Measurements from ENCODE around the gene SDHA. TPM values are rescaled to one million over a fixed set of nuclear protein-coding genes. Genes with fewer than 3 reads are reported as not detected.
"Not testable (repeated sequence)": the region's sequence is repeated elsewhere in the genome, so short reads cannot be mapped to it uniquely, and the experiment has no call there.

SDHA gene
- total RNA-seq, 1 experiment from 2014 or later = 109 TPM

DNA sequence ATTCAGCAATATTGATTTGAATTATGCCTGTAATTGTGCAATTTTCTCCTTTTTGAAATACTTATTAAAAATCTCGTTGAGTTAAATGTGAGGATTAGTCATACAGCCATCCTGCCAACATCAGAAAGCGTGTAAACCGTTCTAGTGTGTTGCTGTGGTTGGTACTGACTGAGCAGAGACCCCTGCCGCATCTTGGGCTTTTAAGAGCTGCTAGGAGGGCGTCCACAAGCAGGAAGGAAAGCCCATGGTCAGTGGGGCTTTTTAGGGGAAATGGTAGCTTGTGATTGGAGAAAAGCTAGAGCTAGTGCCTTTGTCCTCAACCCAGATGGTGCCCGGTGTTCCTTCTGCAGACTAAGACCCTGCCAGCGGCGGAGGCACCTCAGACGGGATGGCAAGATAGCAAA, 1.3 kb downstream of the SDHA start:
- DNase-seq (ENCODE audit: low read depth) = peak; percentile 61

DNA sequence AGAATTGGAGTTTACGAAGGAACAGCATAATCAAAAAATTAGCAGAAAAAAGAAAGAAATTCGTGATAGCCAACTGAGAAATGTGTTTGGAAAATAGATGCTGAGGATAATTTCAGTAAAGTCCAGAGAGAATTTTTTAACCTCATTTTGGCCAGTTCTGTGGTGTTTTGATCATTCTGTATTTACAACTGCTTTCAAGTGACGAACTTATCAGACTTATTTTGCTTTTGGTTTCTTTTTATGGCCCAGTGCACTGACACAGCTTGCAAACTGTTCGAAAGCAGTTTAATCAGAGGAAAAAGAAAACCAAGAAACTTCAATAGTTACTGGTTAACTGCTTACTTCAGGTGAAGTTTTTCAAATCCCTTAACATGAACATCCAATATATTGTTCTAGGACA, 1.9 kb downstream of the SDHA start:
- no peak for DNase-seq (ENCODE audit: low read depth)

DNA sequence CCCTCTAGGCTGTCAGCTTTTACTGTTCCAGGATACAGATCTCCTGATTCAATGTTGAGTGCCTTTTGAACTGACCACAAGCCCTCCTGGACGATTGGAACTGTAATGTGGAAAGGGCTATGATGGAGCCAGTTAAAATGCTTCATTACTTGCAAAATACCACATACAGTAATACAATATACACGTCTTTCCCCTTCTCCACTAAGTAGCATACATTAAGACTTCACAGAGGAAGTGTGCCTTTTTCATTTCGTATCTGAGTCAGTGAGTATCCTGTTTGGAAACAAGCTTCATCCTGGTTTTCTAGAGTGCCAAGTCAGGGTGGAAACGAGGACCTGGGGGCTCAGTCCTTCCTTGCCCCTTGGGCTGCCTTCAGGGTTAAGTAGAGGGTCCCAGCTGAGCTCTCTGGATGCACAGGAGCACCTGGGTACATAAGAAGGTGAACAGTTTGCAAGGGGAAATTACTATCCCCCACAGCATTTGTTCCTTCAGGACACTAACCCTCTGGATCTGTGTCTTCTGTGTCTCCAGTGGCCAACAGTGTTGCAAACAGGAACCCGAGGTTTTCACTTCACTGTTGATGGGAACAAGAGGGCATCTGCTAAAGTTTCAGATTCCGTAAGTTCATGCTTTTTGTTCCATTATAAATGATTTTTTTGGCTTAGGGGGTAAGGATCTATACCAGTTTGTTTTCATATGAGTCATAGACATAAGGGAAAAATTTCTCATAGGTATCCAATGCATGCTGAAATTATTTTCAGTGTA, 5.0 kb downstream of the SDHA start:
- DNase-seq (ENCODE audit: low read depth) = not testable (repeated sequence)

DNA sequence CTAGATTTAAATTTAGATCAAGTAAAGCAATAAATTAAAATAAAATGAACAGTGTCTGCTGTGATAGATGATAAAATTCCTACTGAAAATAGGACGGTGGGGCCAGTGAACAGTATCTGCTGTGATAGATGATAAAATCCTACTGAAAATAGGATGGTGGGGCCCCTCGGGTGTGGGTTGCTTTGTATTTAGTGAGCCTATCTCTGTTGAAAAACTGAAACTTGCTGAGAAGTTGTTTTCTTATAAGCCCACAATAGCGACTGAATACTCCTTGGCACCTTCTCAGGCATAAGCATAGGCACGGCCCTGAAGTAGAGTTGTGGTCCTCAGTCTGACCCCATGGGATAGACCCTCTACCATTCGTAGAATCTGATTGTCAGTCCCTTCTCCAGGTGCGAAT, 5.7 kb downstream of the SDHA start:
- no peak for DNase-seq (ENCODE audit: low read depth)

DNA sequence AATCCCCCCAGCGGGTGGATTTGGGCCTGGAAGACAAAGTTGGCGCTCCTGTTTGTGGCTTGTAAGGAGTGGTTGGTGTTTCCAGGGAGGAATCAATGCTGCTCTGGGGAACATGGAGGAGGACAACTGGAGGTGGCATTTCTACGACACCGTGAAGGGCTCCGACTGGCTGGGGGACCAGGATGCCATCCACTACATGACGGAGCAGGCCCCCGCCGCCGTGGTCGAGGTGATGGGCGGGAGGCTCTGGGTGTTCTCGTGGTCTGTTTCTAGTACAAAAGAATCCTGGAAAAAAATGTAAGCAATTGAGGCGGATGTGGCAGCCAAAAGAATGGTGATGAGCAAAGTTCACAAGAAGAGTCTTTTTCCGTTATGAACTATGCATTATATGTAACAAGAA, 7.2 kb downstream of the SDHA start:
- no peak for DNase-seq (ENCODE audit: low read depth)

DNA sequence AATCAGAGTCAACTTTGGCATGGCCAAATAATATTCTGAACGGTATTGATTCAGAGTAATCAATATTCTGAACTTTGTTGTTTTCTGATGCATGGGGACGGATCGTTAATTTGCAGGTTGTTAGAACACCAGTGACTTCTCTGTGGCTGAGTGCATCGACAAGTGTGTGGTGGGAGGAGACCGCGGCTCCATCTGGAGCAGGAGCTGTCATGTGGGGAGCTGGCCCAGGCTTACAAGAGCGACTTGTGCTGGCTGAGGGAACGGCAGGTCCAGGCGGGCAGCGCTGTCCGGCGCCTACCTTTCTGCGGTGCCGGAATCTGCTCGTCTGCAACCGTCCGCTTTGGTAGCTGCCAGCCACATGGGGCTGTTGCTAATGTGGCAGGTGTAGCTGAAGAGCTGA, 9.3 kb downstream of the SDHA start:
- not testable (repeated sequence) for DNase-seq (ENCODE audit: low read depth)

DNA sequence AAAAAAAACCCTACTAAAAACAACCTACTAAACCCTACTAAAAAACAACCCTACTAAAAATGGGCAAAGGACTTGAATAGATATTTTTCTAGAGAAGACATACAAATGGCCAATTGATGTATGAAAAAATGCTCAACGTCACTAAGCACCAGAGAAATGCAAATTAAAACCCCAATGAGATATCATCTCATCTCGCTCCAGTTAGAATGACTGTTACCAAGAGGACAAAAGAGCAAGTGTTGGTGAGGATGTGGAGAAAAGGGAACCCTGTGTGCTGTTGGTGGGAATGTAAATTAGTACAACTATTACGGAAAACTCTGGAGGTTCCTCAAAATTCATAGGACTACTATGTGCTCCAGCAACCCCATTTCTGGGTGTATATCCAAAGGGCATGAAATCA, 10.8 kb downstream of the SDHA start:
- no peak for DNase-seq (ENCODE audit: low read depth)

DNA sequence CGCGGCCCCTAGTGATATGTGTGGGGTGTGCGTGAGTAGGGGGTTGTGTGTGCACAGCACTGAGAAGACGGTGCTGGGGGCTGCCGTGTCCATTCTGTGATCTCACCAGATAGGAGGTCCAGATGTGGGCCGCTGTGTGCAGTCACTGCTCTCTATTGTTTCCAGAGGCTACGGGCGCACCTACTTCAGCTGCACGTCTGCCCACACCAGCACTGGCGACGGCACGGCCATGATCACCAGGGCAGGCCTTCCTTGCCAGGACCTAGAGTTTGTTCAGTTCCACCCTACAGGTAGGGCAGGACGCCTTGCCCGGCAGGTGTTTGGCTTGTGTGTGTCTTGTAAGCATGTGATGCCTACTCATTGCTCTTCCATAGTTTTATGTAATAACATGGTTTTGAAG, 12.6 kb downstream of the SDHA start:
- no peak for DNase-seq (ENCODE audit: low read depth)

DNA sequence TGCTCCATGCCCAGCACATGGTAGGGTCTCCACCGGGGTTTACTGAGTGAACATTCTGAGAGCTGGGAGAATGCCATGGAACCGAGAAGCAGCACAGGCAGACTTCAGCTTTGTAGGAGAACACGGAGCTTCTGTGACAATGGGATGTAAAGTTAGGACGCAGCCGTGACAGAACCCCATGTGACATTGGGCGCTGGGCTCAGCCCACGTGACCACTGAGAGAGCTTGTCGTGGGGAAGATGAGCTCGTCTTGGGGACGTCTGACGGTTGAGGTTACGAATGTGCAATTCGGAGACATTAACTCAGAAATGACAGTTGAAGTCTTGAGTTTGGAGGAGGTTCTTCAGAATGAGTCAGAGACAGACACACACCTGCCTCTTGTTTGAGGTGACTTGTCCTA, 13.5 kb downstream of the SDHA start:
- no peak for DNase-seq (ENCODE audit: low read depth)

DNA sequence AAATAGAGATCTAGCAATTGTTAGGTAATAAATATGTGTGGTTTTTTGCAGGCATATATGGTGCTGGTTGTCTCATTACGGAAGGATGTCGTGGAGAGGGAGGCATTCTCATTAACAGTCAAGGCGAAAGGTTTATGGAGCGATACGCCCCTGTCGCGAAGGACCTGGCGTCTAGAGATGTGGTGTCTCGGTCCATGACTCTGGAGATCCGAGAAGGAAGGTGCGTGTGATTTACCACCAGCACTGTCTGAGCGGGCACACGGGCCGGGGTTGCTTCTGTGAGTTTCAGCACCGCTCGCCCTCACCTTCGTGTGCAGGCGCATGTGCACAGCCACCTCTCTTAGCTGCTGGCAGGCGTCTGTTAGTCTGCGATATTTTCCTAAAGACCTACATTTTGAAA, 15.3 kb downstream of the SDHA start:
- DNase-seq (ENCODE audit: low read depth) = not testable (repeated sequence)

DNA sequence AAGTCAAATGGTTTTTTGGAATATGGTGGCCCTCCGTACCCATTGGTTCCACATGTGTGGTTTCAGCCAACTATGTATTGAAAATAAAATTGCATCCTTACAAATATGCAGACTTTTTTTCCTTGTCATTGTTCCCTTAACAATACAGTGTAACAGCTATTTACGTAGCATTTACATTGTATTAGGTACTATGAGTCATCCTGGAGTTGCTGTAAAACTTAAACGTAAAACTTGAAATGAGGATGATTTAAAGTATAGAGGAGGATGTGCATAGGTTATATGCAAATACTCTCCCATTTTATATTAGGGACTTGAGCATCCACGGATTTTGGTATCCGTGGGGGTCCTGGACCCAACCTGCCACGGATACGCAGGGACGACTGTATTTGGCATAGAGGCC, 16.3 kb downstream of the SDHA start:
- no peak for DNase-seq (ENCODE audit: low read depth)

DNA sequence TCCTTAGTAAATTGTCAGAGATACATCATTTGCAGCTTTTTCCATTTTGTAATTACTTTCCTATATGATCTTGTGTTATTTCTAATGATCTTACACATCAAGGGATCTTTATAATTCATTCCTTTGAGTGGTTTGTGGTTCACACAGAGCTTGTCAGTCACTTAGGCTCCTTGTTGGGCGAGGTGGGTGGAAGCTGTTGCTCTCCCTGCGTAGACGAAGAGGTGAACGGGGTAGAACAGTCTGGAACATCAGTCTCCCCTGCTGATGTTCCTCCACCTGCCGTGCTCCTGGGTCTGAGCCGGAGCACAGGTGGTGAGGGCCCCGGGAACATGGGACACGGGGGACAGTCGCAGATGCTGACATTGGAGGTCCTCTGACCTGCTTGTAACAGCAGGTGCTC, 17.4 kb downstream of the SDHA start:
- not testable (repeated sequence) for DNase-seq (ENCODE audit: low read depth)

DNA sequence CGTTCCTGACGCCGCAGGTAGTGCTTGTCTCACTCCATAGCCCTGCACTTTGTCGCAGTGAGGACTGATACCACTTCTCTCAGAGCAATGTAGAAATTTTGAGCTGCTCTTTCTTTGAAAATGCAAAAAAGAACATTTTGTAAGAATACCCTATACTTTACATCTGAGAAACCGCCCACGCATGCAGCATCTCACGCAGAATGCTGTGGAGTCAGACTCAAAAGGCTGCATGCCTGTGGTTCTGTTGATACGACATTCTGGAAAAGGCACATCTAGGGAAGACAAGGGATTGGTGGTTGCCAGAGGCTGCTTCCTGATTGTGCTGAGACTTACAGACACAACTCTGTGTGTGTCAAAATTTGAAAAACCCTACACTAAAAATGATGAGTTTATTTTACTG, 19.8 kb downstream of the SDHA start:
- DNase-seq (ENCODE audit: low read depth) = not testable (repeated sequence)

DNA sequence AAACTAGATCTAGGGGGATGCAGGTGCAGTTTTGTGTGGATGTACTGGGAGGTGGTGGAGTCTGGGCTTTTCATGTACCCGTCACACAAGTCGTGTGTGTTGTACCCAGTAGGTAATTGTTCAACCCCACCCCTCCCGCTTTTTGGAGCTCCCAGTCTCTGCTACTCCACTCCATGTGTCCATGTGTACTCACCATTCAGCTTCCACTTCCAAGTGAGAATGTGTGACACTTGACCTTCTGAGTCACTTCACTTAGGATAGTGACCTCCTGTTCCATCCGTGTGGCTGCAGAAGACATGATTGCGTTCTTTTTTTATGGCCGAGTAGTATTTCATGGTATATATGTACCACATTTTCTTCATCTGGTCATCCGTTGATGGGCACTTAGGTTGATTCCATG, 22.4 kb downstream of the SDHA start:
- DNase-seq (ENCODE audit: low read depth) = not testable (repeated sequence)

DNA sequence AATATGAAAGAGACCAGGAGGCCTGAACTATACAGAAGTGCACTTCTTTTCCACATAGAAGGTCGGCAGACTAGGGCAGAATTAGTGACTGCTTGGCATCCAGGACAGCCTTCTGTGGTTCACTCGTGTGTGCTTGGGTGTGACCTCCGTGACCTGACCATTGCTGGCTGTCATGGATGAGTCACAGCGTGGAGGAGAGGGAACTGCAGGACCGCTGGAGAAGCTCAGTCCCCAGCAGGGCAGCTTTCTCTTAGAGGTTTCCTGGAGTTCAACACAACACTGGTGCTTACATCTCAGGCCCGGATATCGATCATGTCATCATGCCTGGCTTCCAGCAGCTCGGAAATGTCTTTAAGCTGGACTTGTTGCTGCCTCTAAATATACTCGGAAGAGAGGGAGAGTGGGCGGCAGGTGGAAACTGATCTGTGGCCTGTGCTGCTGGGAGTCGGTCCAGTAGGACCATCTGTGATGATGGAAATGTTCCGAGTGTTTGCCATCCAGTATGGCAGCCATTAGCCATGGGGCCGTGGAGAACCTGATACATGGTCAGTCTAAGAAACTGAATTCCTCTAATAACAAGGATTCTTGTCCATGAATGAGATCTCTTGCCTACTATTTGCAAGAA, 23.0 kb downstream of the SDHA start:
- peak; percentile 36 for DNase-seq (ENCODE audit: low read depth)

DNA sequence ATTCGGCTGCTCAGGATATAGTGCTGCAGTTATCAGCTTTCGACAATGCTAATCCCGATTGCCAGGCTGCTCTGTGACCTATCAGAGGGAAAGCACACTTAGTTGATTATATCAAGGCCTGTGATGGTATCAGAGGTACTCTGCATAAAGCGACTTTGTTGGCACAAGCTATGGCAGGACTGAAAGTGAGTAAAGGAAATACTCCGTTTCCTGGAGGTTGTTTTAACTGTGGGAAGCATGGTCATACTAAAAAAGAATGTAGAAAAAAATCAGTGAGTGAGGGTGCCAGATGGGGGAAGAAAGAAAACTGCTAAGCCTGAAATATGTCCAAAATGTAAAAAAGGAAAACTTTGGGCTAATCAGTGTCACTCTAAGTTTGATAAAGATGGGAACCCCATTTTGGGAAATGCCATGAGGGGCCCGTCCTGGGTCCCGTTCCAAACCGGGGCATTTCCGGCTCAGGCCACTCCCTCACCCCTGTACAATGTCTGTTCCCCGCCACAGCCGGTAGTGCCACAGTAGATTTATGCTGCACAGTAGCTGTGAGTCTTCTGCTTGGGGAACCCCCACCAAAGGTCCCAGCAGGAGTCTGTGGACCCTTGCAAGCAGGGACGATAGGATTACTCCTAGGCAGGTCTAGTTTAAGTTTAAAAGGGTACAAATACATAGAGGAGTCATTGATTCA, 25.7 kb downstream of the SDHA start:
- not testable (repeated sequence) for DNase-seq (ENCODE audit: low read depth)

DNA sequence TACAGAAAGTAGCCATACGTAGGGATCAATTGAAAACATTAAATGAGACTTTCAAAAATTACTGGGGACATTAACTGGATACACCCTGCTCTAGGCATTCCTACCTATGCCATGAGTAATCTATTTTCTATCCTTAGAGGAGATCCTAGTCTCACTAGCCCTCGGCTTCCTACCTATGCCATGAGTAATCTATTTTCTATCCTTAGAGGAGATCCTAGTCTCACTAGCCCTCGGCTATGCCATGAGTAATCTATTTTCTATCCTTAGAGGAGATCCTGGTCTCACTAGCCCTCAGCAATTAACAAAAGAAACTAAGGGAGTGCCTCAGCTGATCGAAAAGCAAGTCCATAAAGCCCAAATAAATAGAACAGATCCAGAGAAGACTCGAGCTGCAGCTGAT, 27.6 kb downstream of the SDHA start:
- DNase-seq (ENCODE audit: low read depth) = peak; percentile 40

DNA sequence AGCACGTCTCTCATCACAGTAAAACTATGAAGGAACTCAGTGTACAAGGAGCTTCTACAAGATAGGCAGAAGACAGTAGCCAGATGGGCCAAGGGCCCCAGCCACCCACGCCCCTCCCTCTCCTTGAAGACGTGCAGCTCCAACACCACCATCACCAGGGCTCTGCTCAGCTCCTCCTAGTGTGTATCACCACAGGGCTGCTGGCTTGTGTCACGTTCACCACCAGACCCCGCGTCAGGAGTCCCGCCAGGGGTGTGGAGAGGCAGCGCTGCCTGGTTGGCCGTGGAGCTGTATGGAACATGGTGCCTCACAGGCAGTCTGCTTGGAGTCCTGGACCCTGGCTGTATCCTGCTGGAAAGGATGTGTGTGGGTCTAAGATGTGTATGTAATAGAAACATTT, 32.3 kb downstream of the SDHA start:
- not testable (repeated sequence) for DNase-seq (ENCODE audit: low read depth)

DNA sequence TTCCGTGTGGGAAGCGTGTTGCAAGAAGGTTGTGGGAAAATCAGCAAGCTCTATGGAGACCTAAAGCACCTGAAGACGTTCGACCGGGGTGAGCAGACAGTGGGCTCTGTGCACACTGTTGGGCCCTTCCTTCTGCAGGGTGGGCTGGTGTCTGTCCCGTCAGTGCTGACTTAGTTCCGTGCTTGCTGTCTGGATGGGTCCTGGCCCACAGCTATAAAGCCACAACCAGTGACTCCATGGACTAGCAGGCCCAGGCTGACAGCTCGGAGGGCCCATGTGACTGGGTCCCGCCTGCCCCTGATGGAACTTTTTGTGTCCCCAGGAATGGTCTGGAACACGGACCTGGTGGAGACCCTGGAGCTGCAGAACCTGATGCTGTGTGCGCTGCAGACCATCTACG, 32.9 kb downstream of the SDHA start:
- DNase-seq (ENCODE audit: low read depth) = not testable (repeated sequence)

DNA sequence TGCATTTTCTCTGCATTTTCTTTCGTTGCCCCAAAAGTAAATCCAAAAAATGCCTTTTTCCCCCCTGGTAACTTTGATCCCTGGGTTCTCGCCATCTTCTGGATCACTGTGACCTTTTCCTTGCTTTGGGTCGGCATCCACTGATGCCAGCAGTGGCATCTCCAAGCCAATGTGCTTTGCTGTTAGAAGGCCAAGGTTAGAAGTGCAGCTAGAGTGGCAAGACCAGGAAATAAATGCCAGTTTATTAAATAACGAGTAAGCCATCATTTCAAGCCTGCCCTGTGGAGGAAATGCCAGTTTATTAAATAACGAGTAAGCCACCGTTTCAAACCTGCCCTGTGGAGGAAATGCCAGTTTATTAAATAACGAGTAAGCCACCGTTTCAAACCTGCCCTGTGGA, 33.4 kb downstream of the SDHA start:
- not testable (repeated sequence) for DNase-seq (ENCODE audit: low read depth)

DNA sequence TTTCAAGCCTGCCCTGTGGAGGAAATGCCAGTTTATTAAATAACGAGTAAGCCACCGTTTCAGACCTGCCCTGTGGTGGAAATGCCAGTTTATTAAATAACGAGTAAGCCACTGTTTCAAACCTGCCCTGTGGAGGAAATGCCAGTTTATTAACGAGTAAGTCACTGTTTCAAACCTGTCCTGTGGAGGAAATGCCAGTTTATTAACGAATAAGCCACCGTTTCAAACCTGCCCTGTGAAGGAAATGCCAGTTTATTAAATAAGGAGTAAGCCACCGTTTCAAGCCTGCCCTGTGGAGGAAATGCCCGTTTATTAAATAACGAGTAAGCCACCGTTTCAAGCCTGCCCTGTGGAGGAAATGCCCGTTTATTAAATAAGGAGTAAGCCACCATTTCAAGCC, 33.9 kb downstream of the SDHA start:
- peak; percentile 37 for DNase-seq (ENCODE audit: low read depth)

DNA sequence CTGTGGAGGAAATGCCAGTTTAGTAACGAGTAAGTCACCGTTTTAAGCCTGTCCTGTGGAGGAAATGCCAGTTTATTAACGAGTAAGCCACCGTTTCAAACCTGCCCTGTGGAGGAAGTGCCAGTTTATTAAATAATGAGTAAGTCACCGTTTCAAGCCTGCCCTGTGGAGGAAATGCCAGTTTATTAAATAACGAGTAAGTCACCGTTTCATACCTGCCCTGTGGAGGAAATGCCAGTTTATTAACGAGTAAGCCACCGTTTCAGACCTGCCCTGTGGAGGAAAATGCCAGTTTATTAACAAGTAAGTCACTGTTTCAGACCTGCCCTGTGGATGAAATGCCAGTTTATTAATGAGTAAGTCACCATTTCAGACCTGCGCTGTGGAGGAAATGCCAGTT, 34.4 kb downstream of the SDHA start:
- peak; percentile 51 for DNase-seq (ENCODE audit: low read depth)

DNA sequence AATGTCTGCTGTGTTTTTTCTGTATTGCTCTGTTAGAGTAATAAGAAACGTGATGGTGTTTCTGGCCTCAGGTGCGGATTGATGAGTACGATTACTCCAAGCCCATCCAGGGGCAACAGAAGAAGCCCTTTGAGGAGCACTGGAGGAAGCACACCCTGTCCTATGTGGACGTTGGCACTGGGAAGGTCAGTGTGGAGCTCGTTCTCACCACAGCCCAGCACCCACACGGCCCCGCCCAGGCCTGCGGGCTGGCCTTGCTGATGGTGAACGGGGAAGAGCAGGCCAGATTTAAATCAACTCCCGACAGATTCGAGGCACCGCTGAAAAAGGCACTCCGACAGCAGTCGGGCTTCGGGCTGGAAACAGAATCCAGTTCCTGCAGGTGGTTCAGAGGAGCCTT, 36.2 kb downstream of the SDHA start:
- not testable (repeated sequence) for DNase-seq (ENCODE audit: low read depth)
